HG03064 (cell line): ENCODE results near the gene ADCY4.
"Not testable (repeated sequence)": the region's sequence is repeated elsewhere in the genome, so short reads cannot be mapped to it uniquely, and the experiment has no call there.

Experiments
- ATAC-seq: cut with Tn5 transposase; IDR thresholded peaks from one replicate; pipeline ENCODE4 v1.9.1; 2021; ENCODE audit warnings: low read depth; ENCODE audit not compliant: unreplicated experiment

Gene ADCY4

DNA sequence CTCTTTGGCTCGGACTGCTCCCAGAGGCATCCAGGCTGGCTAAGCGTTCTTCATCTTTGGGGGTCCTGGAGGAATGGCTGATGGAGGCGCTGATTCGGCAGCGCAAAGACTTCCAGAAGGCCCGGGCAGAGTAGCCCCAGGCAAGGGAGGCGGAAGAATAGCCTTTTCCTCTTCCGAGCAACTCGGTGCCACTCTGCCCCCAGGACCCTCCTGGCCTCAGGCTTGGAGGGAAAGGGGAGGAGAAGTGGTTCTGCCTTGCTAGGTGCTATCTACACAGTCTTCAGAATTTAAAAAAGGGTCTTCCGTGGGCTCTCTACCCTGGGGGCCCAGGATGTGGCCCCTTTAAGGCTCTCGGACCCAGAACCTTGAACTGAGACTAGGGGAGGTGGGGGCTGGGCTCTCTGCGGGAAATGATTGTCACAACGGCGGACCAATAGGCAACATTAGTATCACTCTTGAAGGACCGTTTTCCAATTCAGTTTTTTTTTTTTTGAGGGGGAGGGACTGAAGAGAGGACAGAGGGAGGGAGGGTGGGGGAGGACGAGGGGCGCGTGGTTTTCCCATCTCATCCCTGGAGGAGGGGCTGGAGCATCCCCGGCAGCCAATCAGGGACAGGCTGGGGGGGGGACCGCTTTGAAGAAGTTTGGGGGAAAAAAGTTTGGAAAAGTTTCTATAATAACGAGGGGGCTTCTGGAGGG lies 32.8 kb upstream of the ADCY4 start, which contains the start of gene NFATC4:
NFATC4 (plus strand) TSS at position 671 of the 698 bp plus-strand sequence. CDS start 157 bp downstream, outside the sequence.
- no peak for ATAC-seq

DNA sequence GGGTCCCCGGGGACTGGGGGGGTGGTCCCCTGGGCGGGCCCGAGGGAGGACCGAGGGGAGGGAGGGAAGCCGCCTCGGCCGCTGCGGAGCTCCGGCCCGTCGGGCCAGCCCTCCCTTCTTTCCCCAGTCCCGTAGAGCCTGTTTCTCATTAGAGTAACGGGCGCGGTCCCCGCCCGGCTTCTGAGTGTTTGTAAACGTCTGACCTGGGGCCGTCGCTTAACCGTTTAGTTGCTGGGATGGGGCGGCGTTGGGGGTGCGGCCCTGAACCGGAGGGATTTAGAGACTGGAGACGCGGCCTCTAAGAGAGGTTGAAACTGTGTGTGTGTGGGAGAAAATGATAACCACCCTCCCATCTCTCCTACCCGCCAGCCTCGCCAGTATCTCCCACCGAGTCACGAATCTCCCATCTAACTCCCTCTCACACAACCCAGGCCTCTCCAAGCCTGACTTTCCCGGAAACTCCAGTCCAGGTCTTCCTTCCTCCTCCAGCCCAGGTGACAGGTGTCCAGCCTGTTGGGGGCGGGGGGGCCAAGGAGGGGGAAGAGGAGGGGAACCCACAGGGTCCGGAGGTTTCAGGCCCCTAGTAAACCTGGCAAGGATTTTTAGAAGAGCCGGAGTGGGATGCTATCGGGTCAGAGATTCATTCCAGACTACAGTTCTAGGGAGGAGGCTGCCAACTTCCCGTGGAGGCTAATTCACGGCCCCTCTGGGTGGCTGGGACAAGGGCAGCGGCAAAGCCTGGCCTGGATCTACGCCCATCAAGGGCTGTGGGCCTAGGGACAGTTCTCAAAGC lies 32.0 kb upstream of the ADCY4 start:
- peak; percentile 64 for ATAC-seq

DNA sequence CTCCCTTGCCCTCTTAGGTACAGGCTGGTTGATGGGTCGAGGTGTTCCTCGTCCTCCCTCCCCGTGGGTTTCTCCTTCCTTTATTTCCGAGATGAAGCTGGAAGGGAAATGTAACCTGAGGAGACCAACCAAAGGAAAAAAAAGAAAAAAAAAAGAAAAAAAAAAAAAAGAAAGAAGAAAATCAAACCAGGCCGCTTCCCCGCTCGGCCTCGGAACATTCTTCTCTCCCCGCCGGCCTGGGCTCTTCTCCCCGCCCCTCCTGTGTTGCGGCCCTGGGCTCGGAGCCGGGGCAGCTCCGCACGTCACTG lies 31.5 kb upstream of the ADCY4 start:
- no peak for ATAC-seq

DNA sequence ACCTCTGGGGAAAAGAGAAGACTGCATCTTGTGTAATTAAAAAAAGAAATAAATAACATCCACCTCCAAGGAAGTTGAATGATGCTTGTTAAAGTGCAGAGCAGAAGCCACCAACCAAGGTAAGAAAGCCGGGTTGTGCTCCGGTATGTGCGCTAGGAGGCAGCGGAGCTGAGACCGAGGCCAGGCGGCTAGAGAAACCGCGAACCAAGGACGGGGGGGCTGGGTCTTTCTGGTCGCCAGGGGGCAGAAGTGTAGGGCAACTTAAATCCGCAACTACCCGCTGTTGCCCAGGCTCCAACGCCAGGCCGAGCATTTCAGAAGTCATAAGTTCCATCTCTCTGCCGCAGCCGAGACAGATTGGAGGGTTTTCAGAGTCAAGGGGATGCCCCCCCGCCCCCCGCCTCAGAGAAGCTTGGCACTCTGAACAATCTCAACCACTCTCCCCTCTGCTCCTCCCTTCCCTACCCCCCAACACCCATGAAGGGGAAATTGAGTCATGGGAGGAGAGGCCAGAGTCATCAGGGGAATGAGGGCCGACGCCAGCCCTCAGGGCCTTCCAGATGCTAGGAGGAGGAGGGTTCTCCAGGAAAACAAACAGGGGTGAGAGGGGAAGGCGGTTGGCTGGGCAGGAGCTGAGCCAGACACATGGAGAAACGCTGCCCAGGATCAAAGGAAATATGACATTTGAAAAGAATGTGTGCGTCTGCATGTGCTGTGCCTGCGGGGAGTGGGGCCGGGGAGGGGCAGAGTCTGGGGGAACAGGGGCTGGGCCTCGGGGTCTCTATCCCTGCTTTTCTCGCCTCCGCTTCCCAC lies 30.9 kb upstream of the ADCY4 start:
- no peak for ATAC-seq

DNA sequence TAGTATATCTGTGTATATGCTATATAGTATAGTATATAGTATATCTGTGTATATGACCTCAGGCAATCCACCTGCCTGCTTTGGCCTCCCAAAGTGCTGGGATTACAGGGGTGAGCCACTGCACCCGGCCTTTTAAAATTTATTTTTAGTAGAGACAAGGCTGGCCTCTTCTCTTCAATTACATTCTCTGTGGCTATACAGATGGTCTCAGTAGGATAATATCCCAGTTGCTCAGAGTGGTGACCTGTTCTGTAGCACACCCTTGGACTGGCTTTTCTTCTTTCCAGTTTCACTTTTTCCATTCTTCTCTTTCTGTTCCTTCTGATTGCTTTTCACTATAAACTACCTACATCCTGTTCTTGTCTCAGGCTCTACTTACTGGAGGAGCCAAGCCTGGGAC lies 30.0 kb upstream of the ADCY4 start:
- no peak for ATAC-seq

DNA sequence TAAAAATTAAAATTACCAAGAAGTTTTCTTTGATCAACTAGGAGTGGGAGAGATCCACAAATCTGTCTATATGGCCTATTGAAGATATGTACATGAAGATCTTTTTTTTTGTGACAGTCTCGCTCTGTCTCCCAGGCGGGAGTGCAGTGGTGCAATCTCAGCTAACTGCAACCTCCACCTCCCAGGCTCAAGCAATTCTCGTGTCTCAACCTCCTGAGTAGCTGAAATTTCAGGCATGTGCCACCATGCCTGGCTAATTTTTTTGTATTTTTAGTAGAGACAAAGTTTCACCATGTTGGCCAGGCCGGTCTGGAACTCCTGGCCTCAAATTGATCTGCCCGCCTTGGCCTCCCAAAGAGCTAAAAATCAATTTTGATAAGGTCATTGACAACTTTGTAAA lies 28.5 kb upstream of the ADCY4 start:
- ATAC-seq, result no peak

DNA sequence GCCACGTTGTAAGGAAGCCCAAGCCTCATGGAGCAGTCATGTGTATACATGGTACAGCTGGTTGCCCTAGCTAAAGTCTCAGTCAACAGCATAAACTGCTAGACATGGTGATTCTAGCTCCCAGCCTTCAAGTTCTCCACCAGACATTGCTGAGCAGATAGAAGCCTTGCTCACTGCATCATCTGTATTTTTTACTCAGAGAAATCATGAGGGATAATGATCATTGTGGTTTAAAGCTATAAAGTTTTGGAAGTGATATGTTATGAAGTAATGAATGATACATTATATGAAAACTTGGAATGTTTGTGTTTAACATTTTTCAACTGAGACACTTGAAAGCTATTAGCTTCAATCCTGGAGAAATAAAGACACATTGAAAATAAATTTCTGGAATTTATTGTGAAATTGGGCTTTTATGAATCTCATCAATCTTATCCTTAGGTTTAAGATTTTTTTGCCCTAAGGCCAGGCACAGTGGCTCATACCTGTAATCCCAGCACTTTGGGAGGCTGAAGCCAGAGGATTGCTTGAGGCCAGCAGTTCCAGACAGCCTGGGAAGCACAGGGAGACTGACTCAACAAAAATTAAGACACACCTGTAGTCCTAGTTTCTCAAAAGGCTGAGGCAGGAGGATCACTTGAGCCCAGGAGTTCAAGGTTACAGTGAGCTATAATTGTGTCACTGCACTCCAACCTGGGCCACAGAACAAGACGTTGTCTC lies 27.5 kb upstream of the ADCY4 start:
- ATAC-seq, result no peak

DNA sequence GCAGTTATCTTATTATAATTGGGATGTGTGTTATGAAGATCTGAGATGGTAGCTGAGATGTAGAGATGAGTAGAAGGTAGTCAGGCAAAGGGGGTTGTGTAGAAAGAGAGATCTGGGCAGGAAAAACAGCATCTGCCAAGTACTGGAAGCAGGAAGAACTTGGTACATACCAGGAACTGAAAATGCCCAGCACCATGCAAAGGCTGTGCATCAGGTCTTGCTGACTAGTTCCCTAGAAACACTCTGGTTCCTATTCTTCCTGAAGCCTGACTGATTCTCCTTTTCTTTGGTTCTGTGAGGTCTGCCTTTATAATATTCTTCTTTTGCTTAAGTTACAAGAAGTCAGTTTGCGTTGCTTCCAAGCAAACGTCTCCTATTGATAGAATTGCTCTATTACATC lies 26.5 kb upstream of the ADCY4 start:
- ATAC-seq, result no peak

DNA sequence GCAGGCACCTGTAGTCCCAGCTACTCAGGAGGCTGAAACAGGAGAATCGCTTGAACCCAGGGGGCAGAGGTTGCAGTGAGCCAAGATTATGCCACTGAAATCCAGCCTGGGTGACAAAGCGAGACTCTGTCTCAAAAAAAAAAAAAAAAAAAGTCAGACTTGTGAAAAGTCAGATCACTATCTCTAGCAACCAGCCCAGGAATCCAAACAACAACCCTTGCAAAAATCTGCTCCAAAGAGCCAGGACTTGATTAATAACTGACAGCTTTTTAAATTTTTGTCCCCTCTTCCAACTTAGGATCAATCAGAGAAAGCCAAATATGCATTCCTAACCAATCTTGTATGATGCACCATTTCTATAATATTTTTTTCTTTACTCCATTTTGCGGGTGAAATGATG lies 25.4 kb upstream of the ADCY4 start:
- ATAC-seq, result no peak

DNA sequence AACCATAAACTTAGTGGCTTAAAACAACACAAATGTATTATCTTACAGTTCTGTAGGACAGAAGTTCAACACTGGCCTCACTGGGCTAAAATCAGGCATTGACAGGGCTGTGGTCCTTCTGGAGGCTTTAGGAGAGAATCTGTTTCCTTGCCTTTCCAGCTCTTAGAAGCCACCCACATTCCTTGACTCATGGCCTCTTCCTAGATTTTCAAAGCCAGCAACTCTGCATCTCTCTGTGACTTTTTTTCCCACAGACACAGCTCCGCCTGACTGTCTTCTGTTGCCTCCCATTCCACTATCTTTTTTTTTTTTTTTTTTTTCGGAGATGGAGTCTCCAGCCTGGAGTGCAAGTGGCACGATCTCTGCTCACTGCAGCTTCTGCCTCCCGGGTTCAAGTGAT lies 21.3 kb upstream of the ADCY4 start:
- no peak for ATAC-seq

DNA sequence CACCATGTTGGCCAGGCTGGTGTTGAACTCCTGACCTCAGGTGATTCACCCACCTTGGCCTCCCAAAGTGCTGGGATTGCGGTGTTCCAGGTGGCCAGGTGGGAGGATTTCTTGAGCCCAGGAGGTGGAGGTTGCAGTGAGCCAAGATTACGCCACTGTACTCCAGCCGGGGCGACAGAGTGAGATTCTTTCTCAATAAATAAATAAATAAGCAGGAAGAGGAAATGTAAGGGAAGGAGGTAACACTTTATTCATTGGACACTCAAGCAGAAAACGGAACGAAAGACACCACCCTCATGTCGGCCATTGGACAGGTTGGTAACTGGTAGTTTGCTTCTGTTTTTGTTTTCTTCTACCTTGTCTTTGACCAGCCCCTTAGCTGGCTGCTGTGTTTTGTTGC lies 20.1 kb upstream of the ADCY4 start:
- no peak for ATAC-seq

DNA sequence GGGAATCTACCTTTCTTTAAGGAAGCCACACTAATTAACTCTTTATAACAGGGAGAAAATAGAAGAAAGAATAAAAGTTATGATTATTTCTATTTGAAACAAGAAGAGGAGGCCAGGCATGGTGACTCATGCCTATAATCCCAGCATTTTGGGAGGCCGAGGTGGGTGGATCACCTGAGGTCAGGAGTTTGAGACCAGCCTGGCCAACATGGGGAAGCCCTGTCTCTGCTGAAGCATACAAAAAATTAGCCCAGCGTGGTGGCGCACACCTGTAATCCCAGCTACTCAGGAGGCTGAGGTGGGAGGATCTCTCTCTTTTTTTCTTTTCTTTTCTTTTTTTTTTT lies 19.6 kb upstream of the ADCY4 start:
- not testable (repeated sequence) for ATAC-seq

DNA sequence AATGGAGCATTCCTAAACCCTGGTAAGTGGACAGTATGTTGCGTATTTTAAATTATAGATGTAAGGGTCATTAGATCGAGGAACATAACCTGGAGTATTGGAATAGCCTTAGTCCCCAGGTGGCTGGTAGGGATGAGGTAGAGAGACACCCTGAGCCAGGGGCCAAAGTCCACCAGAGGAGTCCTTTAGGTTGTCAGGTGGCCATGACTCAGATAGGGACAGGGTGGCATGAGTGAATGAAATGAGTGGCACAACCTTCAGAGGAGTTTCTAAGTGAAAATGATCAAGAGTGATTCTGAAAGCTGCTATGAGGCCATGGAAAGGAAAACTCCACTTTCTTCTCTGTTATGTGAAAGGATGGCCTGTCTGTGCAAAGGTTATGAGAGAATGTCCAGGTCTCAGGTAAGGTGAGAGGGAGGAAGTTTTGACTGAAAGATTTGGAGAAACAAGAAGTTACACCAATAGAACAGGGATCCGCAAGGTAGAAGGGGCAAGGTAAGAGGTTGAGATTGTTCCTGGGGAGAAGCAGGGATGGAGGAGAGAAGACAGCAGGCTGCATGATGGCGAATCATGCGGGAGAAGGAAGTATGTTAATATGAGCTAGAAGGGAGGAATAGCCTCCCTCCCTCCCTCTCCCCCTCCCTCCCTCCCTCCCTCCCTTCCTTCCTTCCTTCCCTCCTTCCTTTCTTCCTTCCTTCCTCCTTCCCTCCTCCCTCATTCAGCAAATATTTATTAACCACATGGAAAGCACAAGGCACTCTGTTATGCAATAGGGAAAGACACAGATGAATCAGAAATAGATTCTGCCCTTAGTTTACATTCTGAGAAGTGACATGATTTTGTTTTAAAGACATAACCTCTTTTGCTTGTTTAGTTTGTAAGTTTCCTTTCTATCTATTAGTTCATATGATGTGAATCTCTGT lies 18.9 kb upstream of the ADCY4 start:
- no peak for ATAC-seq

DNA sequence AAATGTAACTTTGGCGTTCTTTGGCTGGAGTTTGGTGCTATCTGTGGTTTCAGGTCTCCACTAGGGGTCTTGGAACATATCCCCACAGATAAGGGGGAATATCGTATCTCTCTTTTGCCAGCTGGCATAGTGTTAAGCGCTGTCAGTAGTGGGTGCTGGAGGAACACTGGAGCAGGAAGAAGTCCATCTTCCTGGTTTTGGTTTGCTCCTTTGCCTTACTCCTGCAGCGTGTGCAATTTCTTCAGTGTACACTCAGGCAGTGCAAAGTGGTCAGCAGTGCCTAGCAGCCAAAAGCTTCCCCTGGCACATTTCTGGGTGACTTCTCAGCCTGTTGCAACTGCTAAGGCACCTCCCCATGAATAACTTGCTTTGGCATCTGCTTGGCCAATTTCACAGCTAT lies 16.6 kb upstream of the ADCY4 start:
- no peak for ATAC-seq

DNA sequence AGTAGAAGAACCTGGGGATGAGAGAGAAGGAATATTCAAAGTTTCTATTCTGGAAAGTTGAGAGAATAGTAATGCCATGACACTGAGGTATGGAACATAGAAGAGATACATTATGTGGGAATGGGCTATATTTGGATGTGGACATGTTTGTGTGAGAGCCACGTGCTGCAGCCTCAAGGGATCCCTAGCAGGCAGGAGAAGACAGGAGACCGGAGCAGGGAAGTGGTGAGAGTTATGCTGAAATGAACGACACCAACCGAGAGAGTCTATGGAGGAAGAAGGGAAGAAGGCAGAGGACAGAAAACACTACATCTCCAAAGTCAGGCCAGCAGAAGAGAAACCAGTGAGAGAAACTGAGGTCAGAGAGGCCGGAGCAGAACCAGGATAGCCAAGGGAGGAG lies 14.9 kb upstream of the ADCY4 start:
- no peak for ATAC-seq

DNA sequence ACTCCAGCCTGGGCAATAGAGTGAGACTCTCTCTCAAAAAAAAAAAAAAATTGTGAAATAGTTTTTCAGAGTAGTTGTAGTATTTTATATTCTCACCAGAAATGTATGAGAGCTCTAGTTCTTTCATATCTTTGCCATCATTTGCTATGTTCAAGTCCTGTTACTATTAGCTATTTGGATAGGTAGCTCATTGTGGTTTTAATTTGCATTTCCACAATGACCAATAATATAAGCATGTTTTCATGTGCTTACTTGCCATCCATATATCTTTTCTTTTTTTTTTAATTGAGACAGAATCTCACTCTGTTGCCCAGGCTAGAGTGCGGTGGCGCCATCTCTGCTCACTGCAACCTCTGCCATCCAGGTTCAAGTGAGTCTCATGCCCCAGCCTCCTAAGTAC lies 13.3 kb upstream of the ADCY4 start:
- no peak for ATAC-seq

DNA sequence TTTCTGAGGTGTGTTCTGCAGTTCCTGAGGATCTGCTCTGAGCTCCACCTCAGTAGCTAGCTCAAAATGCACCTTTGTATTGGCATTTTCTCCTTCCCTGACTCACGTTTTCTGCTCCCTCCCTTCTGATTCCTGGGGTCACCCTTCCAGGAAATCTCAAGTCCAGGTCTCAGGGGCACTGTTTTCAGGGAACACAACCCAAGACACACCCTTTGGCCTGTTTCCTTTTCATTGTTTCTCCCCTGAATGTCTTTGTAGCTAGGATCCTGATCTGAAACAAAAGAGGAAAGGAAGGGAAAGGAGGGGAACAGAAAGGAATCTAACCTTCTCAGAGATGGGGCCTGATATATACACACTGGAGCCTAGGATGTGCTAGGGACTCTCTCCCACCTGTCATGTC lies 12.3 kb upstream of the ADCY4 start:
- no peak for ATAC-seq

DNA sequence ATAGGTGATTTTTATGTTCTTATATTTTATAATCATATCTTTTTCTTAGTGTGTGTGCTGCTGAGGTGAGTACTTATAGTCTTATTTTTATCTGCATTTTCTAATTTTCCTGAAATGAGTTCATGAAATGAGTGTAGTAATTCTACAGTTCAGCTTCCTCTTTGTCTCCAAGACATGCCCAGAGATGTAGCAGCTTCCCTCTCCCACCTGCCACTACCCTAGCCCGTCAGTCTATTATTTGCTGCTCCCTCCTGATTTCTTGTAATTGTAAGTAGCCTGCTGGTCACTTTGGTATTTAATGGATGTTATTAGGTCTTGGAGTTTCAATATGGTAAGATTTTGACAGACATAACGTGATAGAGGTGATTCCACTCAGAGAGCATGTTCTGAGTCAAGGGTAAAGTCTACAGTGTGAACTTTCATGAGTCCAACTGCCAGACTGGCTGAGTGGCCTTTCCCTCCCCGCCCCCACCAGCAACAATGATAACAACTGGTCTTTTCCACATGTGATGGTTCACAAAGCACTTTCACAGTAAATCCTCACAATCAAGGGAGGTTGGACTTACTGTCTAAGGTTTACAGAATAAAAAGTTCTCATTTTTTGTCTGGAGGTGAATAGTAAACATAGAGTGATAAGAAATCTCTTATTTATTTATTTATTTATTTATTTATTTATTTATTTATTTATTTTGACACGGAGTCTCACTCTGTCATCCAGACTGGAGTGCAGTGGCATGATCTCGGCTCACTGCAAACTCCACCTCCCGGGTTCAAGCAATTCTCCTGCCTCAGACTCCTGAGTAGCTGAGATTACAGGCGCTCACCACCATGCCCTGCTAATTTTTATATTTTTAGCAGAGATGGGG lies 9.2 kb upstream of the ADCY4 start:
- ATAC-seq, result no peak

DNA sequence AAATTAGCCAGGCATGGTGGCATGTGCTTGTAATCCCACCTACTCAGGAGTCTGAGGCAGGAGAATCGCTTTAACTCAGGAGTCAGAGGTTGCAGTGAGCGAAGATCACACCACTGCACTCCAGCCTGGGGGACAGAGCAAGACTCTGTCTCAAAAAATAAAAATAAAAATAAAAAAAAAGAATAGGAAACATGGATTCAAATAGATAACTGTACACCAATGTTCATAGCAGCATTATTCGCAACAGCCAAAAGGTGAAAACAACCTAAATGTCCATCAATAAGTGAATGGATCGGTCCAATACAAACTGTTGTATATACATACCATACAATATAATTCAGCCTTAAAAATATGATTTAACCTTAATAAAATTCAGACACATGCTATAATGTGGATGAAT lies 8.0 kb upstream of the ADCY4 start:
- ATAC-seq, result no peak
